Fibroblast of the aortic adventitia (primary cell): ENCODE data around the gene ALX4. TPM values are rescaled to one million over a fixed set of nuclear protein-coding genes. Genes with fewer than 3 reads are reported as not detected.

Experiments used
- DNase-seq: peaks from one replicate; pipeline ENCODE4 v3.0.0-alpha.2; 2010; ENCODE audit warnings: low read depth
- H3K4me3 ChIP-seq: 2 replicates; pipeline ENCODE4 v1.5.1; 2011; ENCODE audit warnings: low read depth, mild to moderate bottlenecking, control low read depth, low read length, moderate library complexity
- CTCF ChIP-seq: IDR thresholded peaks from 2 replicates; pipeline ENCODE4 v1.5.1; 2011; ENCODE audit warnings: mild to moderate bottlenecking, low read length, control low read depth, inconsistent platforms; ENCODE audit not compliant: insufficient read depth
- total RNA-seq: library from RNA; depleted of rRNA; stranded (reverse); fragments of >200 nt; gene quantifications from 2 replicates; pipeline ENCODE4 v1.2.3, GENCODE V29; 2012; ENCODE audit warnings: low replicate concordance

The ALX4 gene
- total RNA-seq, 1 donor: not detected

- TF ChIP-seq CTCF: no peak
- DNase-seq: no peak
- no peak overlapping the region for H3K4me3 ChIP-seq
Measured at GRCh38 chr11:44351006-44351660, 41.2 kb upstream of the ALX4 start.

GRCh38 chr11:44349328-44349727 is 39.4 kb upstream of the ALX4 start:
- no peak for DNase-seq
- no peak overlapping the region for H3K4me3 ChIP-seq
- TF ChIP-seq CTCF: no peak

GRCh38 chr11:44348721-44349120 is 38.8 kb upstream of the ALX4 start:
- no peak for TF ChIP-seq CTCF

GRCh38 chr11:44348114-44348513 is 38.2 kb upstream of the ALX4 start:
- no peak for DNase-seq
- TF ChIP-seq CTCF: no peak
- no peak overlapping the region for H3K4me3 ChIP-seq

More at GRCh38 chr11:44348721-44349120, 38.8 kb upstream of the ALX4 start:
- DNase-seq: no peak
- H3K4me3 ChIP-seq: no peak overlapping the region

- H3K4me3 ChIP-seq: no peak overlapping the region
- no peak for TF ChIP-seq CTCF
- DNase-seq: no peak
Measured at GRCh38 chr11:44347538-44347937, 37.6 kb upstream of the ALX4 start.

- TF ChIP-seq CTCF: no peak
- H3K4me3 ChIP-seq: no peak overlapping the region
- DNase-seq: no peak
Measured at GRCh38 chr11:44346983-44347382, 37.0 kb upstream of the ALX4 start.

- no peak overlapping the region for H3K4me3 ChIP-seq
- no peak for DNase-seq
- TF ChIP-seq CTCF: no peak
Measured at GRCh38 chr11:44345781-44346180, 35.8 kb upstream of the ALX4 start.
